LNCAP (cell line): ENCODE results near the gene GPR146.

Experiments used
- TF ChIP-seq, protein P1 (sequence below): fragments of 450-650 bp; IDR thresholded peaks from 2 replicates; pipeline ENCODE4 v1.5.1; 2017; ENCODE audit warnings: mild to moderate bottlenecking

Gene GPR146

GRCh38 chr7:1052031-1052818 is 7.9 kb downstream of the GPR146 start:
- TF ChIP-seq, protein P1, sequence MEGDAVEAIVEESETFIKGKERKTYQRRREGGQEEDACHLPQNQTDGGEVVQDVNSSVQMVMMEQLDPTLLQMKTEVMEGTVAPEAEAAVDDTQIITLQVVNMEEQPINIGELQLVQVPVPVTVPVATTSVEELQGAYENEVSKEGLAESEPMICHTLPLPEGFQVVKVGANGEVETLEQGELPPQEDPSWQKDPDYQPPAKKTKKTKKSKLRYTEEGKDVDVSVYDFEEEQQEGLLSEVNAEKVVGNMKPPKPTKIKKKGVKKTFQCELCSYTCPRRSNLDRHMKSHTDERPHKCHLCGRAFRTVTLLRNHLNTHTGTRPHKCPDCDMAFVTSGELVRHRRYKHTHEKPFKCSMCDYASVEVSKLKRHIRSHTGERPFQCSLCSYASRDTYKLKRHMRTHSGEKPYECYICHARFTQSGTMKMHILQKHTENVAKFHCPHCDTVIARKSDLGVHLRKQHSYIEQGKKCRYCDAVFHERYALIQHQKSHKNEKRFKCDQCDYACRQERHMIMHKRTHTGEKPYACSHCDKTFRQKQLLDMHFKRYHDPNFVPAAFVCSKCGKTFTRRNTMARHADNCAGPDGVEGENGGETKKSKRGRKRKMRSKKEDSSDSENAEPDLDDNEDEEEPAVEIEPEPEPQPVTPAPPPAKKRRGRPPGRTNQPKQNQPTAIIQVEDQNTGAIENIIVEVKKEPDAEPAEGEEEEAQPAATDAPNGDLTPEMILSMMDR, result no peak

GRCh38 chr7:1053002-1053411 is 8.7 kb downstream of the GPR146 start:
- TF ChIP-seq, protein P1, result no peak

DNA sequence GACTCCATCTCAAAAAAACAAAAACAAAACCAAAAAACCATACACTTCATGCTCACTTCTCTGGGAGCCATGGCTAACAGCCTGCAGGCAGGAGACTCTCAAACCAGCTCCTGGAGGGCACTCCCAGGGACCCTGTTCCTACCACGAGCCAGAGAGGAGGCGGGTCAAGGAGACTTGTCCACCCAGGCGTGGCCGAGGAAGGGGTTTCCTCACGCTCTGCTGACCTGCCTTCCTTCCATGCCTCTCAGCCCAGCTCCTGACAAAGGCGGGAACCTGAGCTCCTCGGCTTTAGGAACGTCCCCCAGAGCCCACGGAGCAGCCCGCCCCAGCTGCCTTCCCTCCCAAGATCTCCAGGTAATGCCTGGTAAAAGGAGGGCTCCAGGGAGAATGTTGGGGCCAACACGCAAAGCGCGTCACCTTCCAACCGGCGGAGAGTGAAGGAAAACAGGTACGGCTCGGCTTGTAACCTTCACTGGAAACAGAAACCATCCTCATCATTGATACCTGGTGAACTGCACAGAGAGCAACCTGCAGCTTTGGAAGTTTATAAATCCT is 9.5 kb downstream of the GPR146 start:
- TF ChIP-seq, protein P1, result no peak

DNA sequence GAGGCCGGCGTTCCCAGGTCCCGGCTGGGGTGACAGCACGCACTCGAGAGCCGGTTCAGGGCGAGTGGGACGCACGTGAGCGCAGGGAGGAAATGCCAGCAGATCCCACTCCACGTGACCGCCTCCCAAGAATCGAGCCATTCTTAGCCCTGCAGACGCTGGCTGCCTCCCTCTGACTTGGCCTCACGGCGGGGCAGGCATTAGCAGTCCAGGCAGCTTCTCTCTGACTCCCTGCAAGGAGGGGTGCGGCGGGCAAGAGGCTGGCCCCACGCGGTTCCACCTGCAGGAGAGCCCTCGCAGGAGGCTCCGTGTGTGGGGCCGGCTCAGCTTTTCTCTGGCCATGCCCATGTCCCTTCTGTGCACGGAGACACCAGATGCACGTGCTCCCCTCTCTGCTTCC is 10.1 kb downstream of the GPR146 start:
- TF ChIP-seq, protein P1, result no peak

- TF ChIP-seq, protein P1, result no peak
Observed at GRCh38 chr7:1054861-1055450, 10.6 kb downstream of the GPR146 start.

- TF ChIP-seq, protein P1, result no peak
Observed at GRCh38 chr7:1055491-1055955, 11.2 kb downstream of the GPR146 start.

GRCh38 chr7:1055956-1056784 is 11.8 kb downstream of the GPR146 start:
- TF ChIP-seq, protein P1, result no peak
